ENCODE results near the gene HSPBAP1.
"Not testable (repeated sequence)": the region's sequence is repeated elsewhere in the genome, so short reads cannot be mapped to it uniquely, and the experiment has no call there.

HSPBAP1 gene

GRCh38 chr3:122730240-122730639 lies 63.4 kb downstream of the HSPBAP1 start:
- DNase-seq = no peak

GRCh38 chr3:122728756-122729514 lies 64.7 kb downstream of the HSPBAP1 start:
- DNase-seq = no peak

GRCh38 chr3:122728186-122728585 lies 65.4 kb downstream of the HSPBAP1 start:
- no peak for DNase-seq

GRCh38 chr3:122727766-122728165 lies 65.9 kb downstream of the HSPBAP1 start:
- DNase-seq = no peak

GRCh38 chr3:122727294-122727693 lies 66.3 kb downstream of the HSPBAP1 start:
- no peak for DNase-seq

- no peak for DNase-seq
Observed at GRCh38 chr3:122725106-122725505, 68.5 kb downstream of the HSPBAP1 start.

GRCh38 chr3:122719273-122719921 lies 74.2 kb downstream of the HSPBAP1 start:
- no peak for DNase-seq

- DNase-seq = no peak
Observed at GRCh38 chr3:122716667-122717066, 77.0 kb downstream of the HSPBAP1 start.

- DNase-seq = no peak
Observed at GRCh38 chr3:122714273-122714672, 79.4 kb downstream of the HSPBAP1 start.

- DNase-seq = not testable (repeated sequence)
Observed at GRCh38 chr3:122710616-122711251, 82.9 kb downstream of the HSPBAP1 start.

- no peak for DNase-seq
Observed at GRCh38 chr3:122705379-122705778, 88.3 kb downstream of the HSPBAP1 start.

GRCh38 chr3:122700193-122700592 lies 93.4 kb downstream of the HSPBAP1 start:
- DNase-seq = no peak

GRCh38 chr3:122697952-122698620 lies 95.5 kb downstream of the HSPBAP1 start:
- DNase-seq = no peak

- DNase-seq = no peak
Observed at GRCh38 chr3:122695927-122696561, 97.6 kb downstream of the HSPBAP1 start.

GRCh38 chr3:122694966-122695365 lies 98.7 kb downstream of the HSPBAP1 start:
- DNase-seq = no peak

GRCh38 chr3:122692674-122693073 lies 101.0 kb downstream of the HSPBAP1 start:
- DNase-seq = no peak

- no peak for DNase-seq
Observed at GRCh38 chr3:122691195-122691594, 102.4 kb downstream of the HSPBAP1 start.

GRCh38 chr3:122690096-122690495 lies 103.5 kb downstream of the HSPBAP1 start:
- DNase-seq = no peak

Data from NCI-H1105 (cell line).